Thoracic aorta (tissue), 2 donors: ENCODE measurements around the gene MELTF. TPM values are rescaled to one million over a fixed set of nuclear protein-coding genes. Genes with fewer than 3 reads are reported as not detected.

ENCODE experiments used
- ATAC-seq: fragments of 150-250 bp; one replicate; pipeline ENCODE4 v1.8.0; 2017; ENCODE audit warnings: low read depth; ENCODE audit not compliant: insufficient number of reproducible peaks, low FRiP score
- DNase-seq: peaks from one replicate; pipeline ENCODE4 v3.0.0-alpha.2; 2020; ENCODE audit warnings: low spot score
- H3K27ac ChIP-seq, 2 donors: fragments of 200-600 bp; sonication (generic); 1 replicate in 1 of 2; 2 replicates in 1 of 2; pipeline ENCODE4 v1.5.1; 2016; ENCODE audit warnings: mild to moderate bottlenecking in 2 of 2, moderate library complexity in 2 of 2
- H3K27me3 ChIP-seq: fragments of 200-600 bp; sonication (generic); replicated peaks from 2 replicates; pipeline ENCODE4 v1.6.0; 2016; ENCODE audit warnings: mild to moderate bottlenecking; ENCODE audit not compliant: insufficient read depth
- H3K36me3 ChIP-seq: fragments of 200-600 bp; sonication (generic); one replicate; pipeline ENCODE4 v1.5.1; 2016
- H3K4me1 ChIP-seq, 2 donors: fragments of 200-600 bp; sonication (generic); 1 replicate in 1 of 2; 2 replicates in 1 of 2; pipeline versions ENCODE4 v1.5.1 to v1.6.0; 2016; ENCODE audit warnings: low read depth in 2 of 2, mild to moderate bottlenecking in 1 of 2; ENCODE audit not compliant: control insufficient read depth in 1 of 2
- H3K4me3 ChIP-seq: fragments of 200-600 bp; sonication (generic); 2 replicates; pipeline ENCODE4 v1.5.1; 2016; ENCODE audit warnings: mild to moderate bottlenecking
- H3K9me3 ChIP-seq: fragments of 200-600 bp; sonication (generic); 2 replicates; pipeline ENCODE4 v1.5.1; 2016
- CTCF ChIP-seq: fragments of 200-600 bp; sonication (generic); IDR thresholded peaks from one replicate; pipeline ENCODE4 v1.5.1; 2019; ENCODE audit warnings: antibody characterized with exemption
- total RNA-seq, 2 donors: library from RNA; depleted of rRNA; stranded (reverse); fragments of >200 nt; gene quantifications; one replicate each; pipeline versions ENCODE4 v1.1.0 to v1.2.3, GENCODE V29; 2016

The MELTF gene
- total RNA-seq, 2 donors from 2014 or later = 6.1 to 8.7 TPM

GRCh38 chr3:196983186-196983585 is 46.4 kb downstream of the MELTF start:
- no peaks in the 10 kb centered on the region for H3K36me3 ChIP-seq
- H3K9me3 ChIP-seq = no peaks in the 10 kb centered on the region
- H3K27me3 ChIP-seq = no peaks in the 10 kb centered on the region
- H3K4me1 ChIP-seq = no peaks in the 10 kb centered on the region
- H3K27ac ChIP-seq = no peak overlapping the region
- no peak overlapping the region for H3K4me3 ChIP-seq
- ATAC-seq (no peak), DNase-seq (no peak)
- TF ChIP-seq CTCF = no peak

- ATAC-seq (no peak), DNase-seq (no peak)
These were observed 48.0 kb downstream of the MELTF start for GRCh38 chr3:196981657-196982056.

GRCh38 chr3:196979545-196979944 is 50.1 kb downstream of the MELTF start:
- Histone ChIP-seq H3K9me3 (no peaks in the 10 kb centered on the region), H3K36me3 (no peaks in the 10 kb centered on the region), H3K27ac (no peak overlapping the region), H3K4me1 (no peaks in the 10 kb centered on the region), H3K27me3 (no peaks in the 10 kb centered on the region), H3K4me3 (no peak overlapping the region)
- no peak for TF ChIP-seq CTCF
- ATAC-seq (no peak), DNase-seq (no peak)

More at GRCh38 chr3:196981657-196982056, 48.0 kb downstream of the MELTF start:
- no peaks in the 10 kb centered on the region for H3K4me1 ChIP-seq
- H3K9me3 ChIP-seq = no peaks in the 10 kb centered on the region
- no peaks in the 10 kb centered on the region for H3K27me3 ChIP-seq
- H3K36me3 ChIP-seq = no peaks in the 10 kb centered on the region
- no peak overlapping the region for H3K27ac ChIP-seq
- no peak for TF ChIP-seq CTCF
- no peak overlapping the region for H3K4me3 ChIP-seq

GRCh38 chr3:196976941-196977340 is 52.7 kb downstream of the MELTF start:
- H3K36me3 ChIP-seq = no peaks in the 10 kb centered on the region
- no peak for TF ChIP-seq CTCF
- no peak overlapping the region for H3K4me3 ChIP-seq
- no peak for DNase-seq
- no peaks in the 10 kb centered on the region for H3K9me3 ChIP-seq
- no peaks in the 10 kb centered on the region for H3K4me1 ChIP-seq
- no peak for ATAC-seq
- no peak overlapping the region for H3K27ac ChIP-seq
- no peaks in the 10 kb centered on the region for H3K27me3 ChIP-seq

GRCh38 chr3:196975349-196975748 is 54.3 kb downstream of the MELTF start:
- ATAC-seq = no peak
- H3K4me1 ChIP-seq = no peaks in the 10 kb centered on the region
- DNase-seq = no peak
- H3K9me3 ChIP-seq = no peaks in the 10 kb centered on the region
- no peak overlapping the region for H3K4me3 ChIP-seq
- TF ChIP-seq CTCF = no peak
- H3K27me3 ChIP-seq = no peaks in the 10 kb centered on the region
- H3K27ac ChIP-seq = no peak overlapping the region
- H3K36me3 ChIP-seq = no peaks in the 10 kb centered on the region
